ENCODE data around the gene RHOF.

RHOF gene

GRCh38 chr12:121799156-121799841 lies 5.8 kb upstream of the RHOF start:
- H3K27ac ChIP-seq = peak overlapping the region; percentile 100
- 0 out of 2 replicates have a peak, but pooled peaks have one; percentile 5 for TF ChIP-seq CTCF (conservative IDR thresholded peaks at IDR 0.05)

GRCh38 chr12:121798787-121799155 lies 5.3 kb upstream of the RHOF start:
- no peak for TF ChIP-seq CTCF (conservative IDR thresholded peaks at IDR 0.05)
- peak overlapping the region; percentile 100 for H3K27ac ChIP-seq

GRCh38 chr12:121797937-121798786 lies 4.7 kb upstream of the RHOF start:
- TF ChIP-seq CTCF (conservative IDR thresholded peaks at IDR 0.05) = no peak
- peak overlapping the region; percentile 100 for H3K27ac ChIP-seq

- TF ChIP-seq CTCF (conservative IDR thresholded peaks at IDR 0.05) = peak; percentile 49
Measured at GRCh38 chr12:121796855-121797751, 3.6 kb upstream of the RHOF start.

GRCh38 chr12:121795034-121795968 lies 1.8 kb upstream of the RHOF start:
- TF ChIP-seq CTCF (conservative IDR thresholded peaks at IDR 0.05) = peak; percentile 88
- H3K27ac ChIP-seq = peak overlapping the region; percentile 100

More at GRCh38 chr12:121796855-121797751, 3.6 kb upstream of the RHOF start:
- H3K27ac ChIP-seq = peak overlapping the region; percentile 100

GRCh38 chr12:121794534-121795033 lies 1.1 kb upstream of the RHOF start:
- peak overlapping the region; percentile 100 for H3K27ac ChIP-seq
- TF ChIP-seq CTCF (conservative IDR thresholded peaks at IDR 0.05) = peak; percentile 17; the same call in 1 of the 2 replicates
